NCI-H1048 (cell line): ENCODE measurements around the gene CNTN5.
"Not testable (repeated sequence)": the region's sequence is repeated elsewhere in the genome, so short reads cannot be mapped to it uniquely, and the experiment has no call there.

Experiments used
- DNase-seq: peaks from one replicate; lab custom pipeline; 2025; lab: John Stamatoyannopoulos, UW

CNTN5 gene

DNA sequence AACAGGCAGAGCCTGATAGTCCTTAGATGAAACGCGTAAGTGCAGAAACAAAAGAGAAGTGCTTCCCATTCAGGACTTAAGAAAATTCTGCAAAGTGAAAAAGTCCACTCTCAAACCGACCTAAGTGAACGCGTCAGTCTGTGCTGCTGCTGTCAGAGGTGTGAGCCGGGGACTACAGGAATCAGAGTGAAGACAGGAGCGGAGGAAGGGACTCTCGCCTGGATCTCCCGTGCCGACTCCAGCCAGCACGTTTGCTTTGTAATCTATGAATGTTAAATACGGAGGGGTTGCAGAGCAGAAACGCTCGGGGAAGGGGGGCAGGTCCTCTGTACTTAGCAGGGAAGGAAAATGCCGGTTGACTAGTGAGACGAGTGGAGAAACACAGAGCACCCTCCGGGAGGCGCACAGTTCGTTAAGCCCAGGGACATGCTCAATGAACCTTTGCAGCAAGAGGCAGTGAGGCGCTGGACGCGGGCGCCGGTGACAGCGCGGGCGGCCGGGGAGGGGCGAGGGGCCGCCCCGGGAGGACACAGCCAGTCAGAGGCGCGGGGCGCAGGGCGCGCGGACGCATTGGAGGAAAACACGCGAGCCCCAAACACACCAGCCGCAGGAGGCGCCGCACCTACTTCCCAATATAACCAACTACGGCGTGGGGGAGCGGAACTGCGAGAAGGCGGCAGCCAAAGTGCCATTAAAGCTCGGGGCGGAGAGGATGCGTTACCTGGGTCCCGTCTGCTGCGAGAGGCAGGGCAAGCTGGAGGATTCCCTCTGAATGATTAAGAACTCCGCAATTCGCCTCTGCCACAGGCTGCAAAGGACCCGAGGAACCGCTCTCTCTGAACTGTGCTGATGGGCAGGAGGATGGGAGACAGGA is at the start of gene CNTN5:
CNTN5 (plus strand) TSS at position 598 of the 874 bp plus-strand sequence.
- DNase-seq, result no peak

- DNase-seq, result no peak
These were observed 41.5 kb upstream of the CNTN5 start for GRCh38 chr11:98979205-98979604.

DNA sequence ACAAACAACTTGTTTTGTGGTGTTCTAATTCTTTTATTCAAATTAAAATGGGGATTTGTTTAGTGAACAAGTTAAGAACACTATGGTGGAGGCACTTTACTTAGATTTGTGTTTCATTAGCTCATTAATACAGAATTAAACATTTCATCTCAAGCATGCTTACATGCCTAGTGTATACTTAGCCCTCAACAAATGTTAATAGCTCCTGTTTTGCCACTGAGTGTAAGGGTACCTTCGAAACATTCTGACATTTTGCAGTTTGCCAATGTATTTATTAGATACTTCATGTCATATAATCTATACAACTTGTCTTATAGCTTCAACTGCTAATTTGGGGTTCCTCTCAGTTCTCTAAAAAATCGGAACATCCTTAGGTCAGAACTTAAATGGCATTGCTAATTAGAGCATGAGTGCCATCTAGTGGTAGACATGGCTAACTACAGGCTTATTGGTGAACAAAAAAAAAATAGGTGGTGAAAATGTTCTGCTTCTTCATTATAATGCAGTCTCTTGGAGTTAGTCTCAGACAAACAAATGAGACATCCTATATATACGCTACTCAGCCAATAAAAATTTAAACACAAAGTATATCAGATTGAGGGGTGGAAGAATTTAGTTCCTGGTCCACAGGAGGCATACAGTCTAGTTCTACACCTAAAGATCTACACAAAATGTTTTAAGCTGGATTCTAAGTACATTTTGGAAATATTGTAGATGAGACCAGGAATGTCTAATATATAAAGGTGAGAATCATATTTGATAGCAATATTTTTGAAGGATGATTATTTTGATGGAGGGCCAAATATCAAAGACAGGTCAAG is 4.9 kb upstream of the CNTN5 start:
- no peak for DNase-seq

DNA sequence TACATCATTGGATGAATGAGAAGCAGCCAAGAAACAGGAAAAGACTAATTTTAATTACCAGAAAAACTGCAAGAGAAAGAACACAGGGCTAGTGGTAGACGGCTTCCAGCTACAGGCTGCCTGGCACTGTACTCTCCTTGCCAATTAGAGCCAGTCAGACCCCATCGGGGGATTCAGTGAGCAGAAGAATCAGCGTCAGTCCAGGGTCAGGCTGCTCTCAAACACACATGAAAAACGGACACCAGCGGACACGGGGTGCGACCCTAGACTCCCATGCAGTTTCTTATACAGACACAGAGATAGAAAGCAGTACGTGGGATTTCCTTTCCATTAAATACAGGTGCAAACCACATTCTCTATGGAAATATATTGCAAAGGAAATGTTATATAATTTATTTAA is 1.1 kb upstream of the CNTN5 start:
- no peak for DNase-seq

GRCh38 chr11:99037057-99037456 is 16.3 kb downstream of the CNTN5 start:
- DNase-seq, result no peak

DNA sequence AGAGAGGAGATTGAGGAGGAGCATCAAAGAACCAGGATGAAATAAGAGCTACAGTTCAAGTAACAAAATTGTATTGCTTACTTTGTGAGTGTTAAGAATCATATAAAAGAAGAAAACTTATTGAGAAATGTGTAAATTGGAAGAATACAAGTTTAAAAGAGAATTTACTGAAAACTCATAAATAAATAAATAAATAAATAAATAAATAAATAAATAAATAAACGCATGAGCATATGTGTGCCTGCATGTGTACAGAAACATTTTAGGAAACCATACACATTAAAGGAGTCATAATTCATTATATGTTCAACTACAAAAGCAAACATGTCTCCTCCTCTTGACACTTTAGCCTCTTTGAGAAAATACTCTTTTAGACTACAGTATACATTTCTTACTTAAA is 42.6 kb downstream of the CNTN5 start:
- no peak for DNase-seq

- DNase-seq, result no peak
These were observed 44.4 kb downstream of the CNTN5 start for GRCh38 chr11:99065121-99065520.

DNA sequence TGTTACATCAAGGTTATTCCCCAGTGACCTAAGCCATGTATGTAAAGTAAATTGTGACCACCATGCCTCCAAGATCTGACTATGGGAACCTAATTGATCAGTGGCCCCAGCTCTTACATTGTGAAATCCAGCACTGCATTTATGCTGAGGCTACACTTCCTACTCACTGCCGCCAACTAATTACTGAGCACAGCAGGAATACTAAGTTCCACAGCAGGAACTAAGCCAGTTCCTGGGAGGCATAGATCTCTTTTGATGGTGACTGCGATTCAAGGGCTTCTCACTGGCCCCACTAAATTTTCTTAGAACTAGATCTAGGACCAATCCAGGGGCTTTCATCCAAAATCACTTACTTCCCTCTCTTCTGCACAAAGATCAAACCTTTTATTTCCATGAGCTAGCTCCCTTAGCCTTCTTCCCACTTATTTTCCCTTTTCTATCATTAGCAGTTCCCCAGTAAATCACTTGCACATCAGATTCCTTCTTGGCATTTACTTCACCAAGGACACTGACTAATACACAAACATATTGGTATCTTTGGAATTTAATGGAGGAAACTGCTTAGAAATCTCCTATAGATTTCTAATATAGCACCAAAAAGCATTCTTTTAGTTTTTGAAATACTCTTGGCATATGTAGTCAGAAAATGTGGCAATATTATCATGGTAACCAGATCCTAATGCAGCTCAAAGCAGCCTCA is 46.0 kb downstream of the CNTN5 start:
- DNase-seq, result no peak

DNA sequence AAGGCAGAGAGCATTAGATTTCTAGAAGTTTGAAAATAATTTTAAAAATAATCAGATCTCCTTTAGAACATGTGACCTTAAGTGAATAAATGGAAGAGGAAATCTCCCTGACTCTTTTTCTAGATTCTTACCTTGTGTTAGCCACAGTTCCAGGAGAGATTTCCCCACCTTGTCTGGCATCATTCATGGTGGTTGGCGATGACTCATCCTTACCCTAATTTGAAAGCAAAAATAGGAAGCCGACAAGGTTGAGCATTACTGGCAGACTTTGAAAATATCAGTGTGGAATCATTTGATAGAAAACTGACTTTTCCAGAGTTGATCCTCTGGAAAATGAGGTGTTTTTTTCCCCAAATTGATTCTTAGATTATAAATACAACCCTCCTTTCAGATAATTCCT is 48.1 kb downstream of the CNTN5 start:
- no peak for DNase-seq

GRCh38 chr11:99069856-99070444 is 49.2 kb downstream of the CNTN5 start:
- no peak for DNase-seq

DNA sequence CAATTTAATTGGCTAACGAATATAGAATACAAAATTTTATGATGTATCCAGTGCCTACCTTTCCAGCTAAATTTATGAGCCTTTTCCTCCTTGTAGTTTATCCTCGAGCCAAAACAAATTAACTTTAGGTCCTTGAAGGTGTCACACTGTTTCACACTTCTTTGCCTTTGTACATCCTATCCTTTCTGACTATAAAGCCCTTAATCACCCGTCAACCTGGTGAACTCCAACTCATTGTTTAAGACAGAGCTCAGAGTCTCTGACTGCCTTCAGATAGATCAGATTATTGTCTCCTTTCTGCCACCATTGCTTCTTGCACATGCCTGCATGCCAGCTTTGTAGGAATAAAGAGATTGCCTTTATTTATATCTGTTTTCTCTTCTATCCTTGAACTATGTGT is 58.8 kb downstream of the CNTN5 start:
- no peak for DNase-seq

DNA sequence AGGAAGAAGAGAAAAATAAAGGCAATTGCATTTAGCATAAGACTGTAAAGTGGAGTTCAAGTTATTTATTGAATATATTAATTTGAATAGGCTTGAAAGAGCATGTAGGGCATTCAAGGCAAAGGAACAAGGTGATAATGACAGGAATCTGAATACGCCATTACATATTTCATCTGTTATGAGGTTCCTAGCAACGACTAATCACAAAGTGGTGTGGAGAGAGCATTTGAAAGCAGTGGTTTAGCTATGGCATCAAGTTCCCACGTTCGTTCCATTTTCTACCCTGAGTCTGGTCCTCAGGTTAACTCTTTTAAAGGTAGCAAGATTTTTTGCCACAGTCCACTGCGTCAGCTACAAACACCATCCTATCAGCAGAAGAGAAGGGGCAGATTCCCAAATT is 59.4 kb downstream of the CNTN5 start:
- DNase-seq, result no peak

DNA sequence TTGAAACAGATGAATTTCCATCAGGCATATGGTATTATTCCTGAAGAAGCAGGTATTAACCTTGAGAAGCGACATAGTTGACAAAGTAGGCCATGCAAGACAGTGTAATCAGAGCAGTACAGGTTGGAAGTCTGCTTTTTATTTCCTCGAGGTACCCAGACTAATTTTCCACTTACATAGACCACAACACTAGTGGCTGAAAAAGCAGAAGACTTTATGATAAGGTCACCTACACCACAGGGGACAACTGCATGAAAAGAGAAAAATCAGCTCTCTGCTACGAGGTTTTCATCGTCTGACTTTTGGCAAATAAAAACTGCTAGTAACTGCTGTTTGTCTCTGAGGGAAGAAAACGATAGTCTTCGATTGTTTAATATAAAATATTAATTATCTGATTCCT is 77.5 kb downstream of the CNTN5 start:
- no peak for DNase-seq

DNA sequence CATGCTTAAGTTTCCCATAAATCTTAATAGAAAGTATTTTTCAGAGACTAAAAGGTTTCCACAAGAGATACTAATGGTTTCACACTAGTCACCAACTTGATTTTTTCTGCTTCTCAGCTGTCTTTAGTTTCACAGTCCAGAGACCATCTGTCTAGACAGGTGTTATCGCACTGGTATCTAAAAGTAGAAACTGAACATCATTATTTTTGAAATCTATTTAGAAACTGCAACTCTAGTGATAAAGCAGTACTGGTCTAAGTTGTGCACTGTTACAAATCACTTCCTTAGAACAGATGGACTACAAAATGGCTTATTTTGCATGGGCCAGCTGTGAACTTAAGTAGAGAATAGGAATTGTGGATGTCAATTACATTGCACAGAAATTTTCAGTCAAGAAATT is 78.0 kb downstream of the CNTN5 start:
- no peak for DNase-seq

DNA sequence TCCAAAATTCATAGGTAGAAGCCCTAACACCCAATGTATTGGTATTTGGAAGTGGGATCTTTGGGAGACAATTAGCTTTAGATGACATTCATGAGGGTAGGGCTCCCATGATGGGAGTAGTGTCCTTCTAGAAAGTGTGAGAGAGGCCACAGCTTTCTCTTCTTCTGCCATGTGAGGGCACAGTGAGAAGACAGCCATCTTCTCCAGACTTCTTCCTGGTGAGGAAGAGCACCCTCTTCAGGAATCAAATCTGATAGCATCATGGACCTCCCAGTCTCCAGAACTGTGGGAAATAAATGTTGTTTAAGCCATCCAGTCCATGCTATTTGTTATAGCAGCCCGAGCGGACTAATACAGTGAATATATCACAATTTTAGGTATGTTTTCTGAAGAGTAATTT is 96.9 kb downstream of the CNTN5 start:
- DNase-seq, result no peak

DNA sequence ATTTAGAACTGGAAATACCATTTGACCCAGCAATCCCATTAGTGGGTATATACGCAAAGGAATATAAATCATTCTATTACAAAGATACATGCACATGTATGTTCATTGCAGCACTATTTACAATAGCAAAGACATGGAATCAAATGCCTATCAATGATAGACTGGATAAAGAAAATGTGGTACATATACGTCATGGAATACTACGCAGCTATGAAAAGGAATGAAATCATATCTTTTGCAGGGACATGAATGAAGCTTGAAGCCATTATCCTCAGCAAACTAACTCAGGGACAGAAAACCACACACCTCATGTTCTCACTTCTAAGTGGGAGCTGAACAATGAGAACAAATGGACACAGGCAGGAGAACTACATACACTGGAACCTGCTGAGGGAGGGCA is 113.1 kb downstream of the CNTN5 start:
- not testable (repeated sequence) for DNase-seq

DNA sequence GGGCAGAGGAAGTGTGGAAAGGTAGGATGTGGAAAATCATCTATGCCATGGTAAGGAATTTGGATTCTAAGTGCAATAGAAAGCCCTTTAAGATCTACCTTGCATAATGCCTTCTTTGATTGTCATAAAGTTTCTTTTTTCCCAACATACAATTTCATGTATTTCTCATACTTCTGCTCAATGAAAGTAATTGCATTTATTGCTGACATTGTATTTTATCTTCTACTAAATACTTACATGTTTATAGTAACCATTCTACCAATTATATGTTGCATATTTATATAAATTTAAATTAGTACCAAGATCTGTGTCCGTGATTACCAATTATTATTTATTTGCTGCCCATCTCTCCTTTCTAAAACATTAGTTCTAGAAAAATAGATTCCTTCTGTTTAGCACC is 114.8 kb downstream of the CNTN5 start:
- DNase-seq, result no peak

GRCh38 chr11:99142237-99142636 is 121.5 kb downstream of the CNTN5 start:
- no peak for DNase-seq

- DNase-seq, result no peak
These were observed 127.6 kb downstream of the CNTN5 start for GRCh38 chr11:99148352-99148751.

DNA sequence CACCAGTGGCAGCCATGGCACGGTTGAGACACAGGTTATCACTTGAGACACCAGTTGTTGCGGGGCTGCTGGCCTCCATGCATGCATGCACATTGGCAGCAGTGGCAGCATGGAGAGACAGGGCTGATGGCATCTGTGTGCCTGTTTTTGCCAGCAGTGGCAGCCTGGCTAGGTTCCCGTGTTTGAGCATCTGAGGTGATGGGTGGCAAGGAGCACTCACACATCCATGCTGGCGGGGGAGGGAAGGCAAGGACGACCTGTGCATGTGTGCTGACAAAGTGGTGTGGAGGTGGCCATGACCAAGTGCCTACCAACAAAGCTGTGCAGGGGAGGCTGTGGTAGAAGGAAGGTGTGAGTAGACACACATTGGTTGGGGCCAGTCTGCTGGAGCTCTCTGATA is 133.5 kb downstream of the CNTN5 start:
- DNase-seq, result no peak

GRCh38 chr11:99160447-99160846 is 139.7 kb downstream of the CNTN5 start:
- DNase-seq, result no peak

DNA sequence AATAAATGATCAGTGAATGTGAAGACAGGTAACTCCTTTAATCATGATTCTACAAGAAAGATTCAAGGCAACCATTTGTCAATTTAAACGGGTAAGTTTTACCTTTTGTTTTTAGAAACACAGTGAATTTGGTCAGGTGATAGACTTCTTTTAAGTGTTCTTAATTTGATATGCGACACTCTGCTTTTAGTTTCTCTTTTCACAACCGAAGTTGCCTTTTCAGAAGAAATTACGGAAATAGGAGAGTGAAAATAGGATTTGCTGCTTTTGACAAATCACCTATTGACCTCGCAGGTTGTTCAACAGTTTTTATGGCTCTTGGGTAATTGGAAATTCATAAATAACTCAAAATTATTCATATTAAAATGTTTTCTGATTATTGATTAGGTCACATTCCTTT is 142.1 kb downstream of the CNTN5 start:
- no peak for DNase-seq
